ENCODE data around the gene ASIC2.

Gene ASIC2

DNA sequence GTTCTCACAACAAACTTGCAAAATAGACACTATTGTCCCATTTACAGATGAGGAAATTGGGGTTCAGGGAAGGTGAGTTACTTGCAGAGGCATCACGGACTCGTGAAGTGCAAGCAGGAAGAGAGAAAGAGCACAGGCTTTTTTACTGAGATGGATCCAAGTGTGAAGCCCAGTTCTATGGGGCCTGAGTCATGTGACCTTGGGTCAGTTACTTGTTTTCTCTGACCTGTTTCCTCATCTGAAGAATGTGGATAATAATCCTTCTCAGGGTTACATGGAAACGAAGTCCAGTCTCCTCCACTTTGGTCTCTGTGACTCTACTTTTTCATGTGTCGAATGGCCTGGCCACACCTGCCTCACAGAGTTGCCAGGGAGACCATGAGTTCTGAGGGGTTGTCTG is 167.0 kb downstream of the ASIC2 start:
- no peak overlapping the region for H3K4me3 ChIP-seq (ENCODE audit: low read depth, low read length)
- DNase-seq (ENCODE audit: low read depth), result no peak
- TF ChIP-seq, protein P1, sequence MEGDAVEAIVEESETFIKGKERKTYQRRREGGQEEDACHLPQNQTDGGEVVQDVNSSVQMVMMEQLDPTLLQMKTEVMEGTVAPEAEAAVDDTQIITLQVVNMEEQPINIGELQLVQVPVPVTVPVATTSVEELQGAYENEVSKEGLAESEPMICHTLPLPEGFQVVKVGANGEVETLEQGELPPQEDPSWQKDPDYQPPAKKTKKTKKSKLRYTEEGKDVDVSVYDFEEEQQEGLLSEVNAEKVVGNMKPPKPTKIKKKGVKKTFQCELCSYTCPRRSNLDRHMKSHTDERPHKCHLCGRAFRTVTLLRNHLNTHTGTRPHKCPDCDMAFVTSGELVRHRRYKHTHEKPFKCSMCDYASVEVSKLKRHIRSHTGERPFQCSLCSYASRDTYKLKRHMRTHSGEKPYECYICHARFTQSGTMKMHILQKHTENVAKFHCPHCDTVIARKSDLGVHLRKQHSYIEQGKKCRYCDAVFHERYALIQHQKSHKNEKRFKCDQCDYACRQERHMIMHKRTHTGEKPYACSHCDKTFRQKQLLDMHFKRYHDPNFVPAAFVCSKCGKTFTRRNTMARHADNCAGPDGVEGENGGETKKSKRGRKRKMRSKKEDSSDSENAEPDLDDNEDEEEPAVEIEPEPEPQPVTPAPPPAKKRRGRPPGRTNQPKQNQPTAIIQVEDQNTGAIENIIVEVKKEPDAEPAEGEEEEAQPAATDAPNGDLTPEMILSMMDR (IDR thresholded peaks at IDR 0.05; ENCODE audit: control insufficient read depth, extremely low read depth, insufficient read depth), result no peak

DNA sequence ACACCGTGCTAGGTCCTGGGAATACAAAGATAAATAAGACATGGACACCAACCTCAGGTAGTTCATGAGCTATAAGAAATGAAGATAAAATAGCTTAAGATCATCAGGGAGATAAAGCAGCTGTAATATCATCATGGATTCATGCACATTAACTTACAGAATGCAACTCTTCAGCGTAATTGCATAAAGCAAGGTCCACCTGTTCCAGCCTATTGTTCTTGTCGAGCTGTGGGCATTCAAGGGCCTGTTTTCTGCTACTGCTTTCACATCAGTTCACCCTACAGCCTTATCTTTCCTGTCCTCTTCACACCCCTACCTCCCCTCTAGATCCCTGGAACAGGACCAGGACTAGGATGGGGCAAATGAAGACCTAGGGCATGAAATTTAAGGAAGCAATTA is 167.5 kb downstream of the ASIC2 start:
- TF ChIP-seq, protein P1 (IDR thresholded peaks at IDR 0.05; ENCODE audit: control insufficient read depth, extremely low read depth, insufficient read depth), result no peak
- H3K4me3 ChIP-seq (ENCODE audit: low read depth, low read length), result no peak overlapping the region
- DNase-seq (ENCODE audit: low read depth), result no peak

DNA sequence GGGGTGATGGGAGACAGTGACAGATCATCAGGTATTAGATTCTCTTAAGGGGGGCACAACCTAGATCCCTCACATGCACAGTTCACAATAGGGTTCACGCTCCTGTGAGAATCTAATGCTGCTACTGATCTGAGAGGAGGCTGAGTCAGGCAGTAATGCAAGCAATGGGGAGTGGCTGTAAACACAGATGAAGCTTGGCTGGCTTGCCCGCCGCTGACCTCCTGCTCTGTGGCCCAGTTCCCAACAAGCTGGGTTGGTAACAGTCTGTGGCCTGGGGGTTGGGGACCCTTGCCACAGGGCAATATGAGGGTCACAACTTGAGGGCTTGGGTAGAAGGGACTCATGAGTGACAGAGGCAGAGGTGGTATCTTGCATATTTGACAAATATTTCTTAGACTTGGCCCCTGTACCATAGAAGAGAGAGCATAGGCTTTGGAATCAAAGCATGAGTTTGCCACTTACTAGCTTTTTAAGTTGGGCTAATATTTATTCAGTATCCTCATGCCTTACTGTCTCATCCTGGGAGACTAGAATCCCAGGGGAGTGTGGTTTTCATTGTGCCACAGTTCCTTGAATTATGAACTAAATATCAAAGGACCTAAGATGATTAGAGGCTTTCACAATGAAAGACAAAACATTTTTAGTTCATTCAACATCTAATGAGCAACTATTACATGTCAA is 168.1 kb downstream of the ASIC2 start:
- no peak overlapping the region for H3K4me3 ChIP-seq (ENCODE audit: low read depth, low read length)
- TF ChIP-seq, protein P1 (IDR thresholded peaks at IDR 0.05; ENCODE audit: control insufficient read depth, extremely low read depth, insufficient read depth), result no peak
- DNase-seq (ENCODE audit: low read depth), result no peak

DNA sequence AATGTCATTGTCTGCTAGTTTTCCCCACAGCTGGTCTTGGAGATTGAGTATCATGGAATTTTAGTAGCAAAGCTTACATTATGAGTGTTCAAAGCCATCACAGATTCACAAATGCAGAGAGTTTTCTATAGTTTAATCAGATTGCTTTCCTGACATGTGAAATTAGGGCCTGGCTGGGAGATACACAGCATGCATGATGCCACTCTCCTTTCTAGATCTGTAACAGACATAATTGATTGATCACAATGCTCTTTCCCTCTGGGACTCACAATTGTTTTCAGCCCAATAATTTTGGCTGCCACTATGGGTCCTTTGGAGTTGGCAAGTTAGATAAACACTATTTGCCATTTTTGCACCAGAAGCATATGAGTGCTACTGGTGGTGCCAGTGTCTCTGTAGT is 168.9 kb downstream of the ASIC2 start:
- TF ChIP-seq, protein P1 (IDR thresholded peaks at IDR 0.05; ENCODE audit: control insufficient read depth, extremely low read depth, insufficient read depth), result no peak
- DNase-seq (ENCODE audit: low read depth), result no peak
- H3K4me3 ChIP-seq (ENCODE audit: low read depth, low read length), result no peak overlapping the region

DNA sequence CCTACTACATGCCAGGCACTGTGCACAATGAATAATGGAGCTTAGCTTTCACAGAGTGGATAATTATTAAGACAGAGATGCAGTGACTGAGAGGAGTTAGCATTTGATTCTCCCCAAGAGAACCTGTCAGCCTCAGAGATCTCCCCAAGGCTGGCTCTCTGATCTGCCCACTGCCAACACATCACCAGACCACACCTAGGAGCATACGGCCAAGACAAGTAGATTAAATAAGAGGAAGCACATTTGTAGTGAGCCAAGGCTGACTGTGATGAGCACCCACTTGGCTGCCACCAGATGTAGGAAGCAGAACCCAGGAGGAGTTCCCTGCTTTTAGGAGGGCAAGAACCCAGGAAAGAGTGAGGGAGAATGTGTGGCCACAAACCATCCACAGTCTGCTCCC is 171.3 kb downstream of the ASIC2 start:
- TF ChIP-seq, protein P1 (IDR thresholded peaks at IDR 0.05; ENCODE audit: control insufficient read depth, extremely low read depth, insufficient read depth), result no peak
- no peak overlapping the region for H3K4me3 ChIP-seq (ENCODE audit: low read depth, low read length)
- DNase-seq (ENCODE audit: low read depth), result no peak

DNA sequence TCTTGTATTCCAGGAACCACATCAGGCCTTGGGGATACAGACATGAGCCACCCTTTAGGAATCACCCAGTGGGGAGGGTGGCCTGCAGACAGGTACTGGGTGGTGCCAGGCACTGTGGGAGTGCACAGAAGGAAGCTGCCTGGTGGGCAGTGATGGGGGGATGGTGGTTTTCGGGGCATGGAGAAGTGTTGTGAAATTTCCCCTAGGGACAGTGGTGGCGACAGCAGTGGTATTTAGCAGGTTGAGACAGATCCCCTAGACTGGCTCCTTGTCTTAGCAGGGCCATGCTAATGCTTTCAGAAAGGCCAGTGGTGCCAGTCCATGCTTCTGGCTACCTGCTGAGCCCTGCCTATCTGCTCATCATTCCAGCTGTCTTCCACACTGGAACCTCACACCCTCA is 171.8 kb downstream of the ASIC2 start:
- TF ChIP-seq, protein P1 (IDR thresholded peaks at IDR 0.05; ENCODE audit: control insufficient read depth, extremely low read depth, insufficient read depth), result no peak
- no peak overlapping the region for H3K4me3 ChIP-seq (ENCODE audit: low read depth, low read length)
- DNase-seq (ENCODE audit: low read depth), result no peak

DNA sequence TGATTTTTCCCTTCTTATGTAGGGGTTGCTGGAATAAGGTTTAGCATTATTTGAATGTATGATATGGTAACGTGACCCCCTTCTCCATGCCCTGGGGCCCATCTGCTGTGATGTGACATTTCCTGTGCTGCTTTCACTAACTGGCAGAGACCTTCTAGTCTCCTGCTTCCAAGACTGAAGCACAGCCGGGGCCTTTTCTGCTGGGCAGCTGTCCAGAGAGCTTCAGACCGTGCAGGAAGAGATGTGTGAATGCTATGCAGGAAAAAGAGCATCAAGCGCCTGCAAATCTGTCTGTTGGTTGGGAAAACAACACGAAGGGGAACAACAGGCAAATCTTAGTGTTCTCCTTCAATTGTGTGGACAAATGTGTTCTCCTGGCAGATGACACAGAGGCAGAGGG is 173.0 kb downstream of the ASIC2 start:
- no peak for DNase-seq (ENCODE audit: low read depth)
- TF ChIP-seq, protein P1 (IDR thresholded peaks at IDR 0.05; ENCODE audit: control insufficient read depth, extremely low read depth, insufficient read depth), result no peak
- H3K4me3 ChIP-seq (ENCODE audit: low read depth, low read length), result no peak overlapping the region

Measured in LNCaP clone FGC (cell line).